ENCODE measurements around the gene STK4.
A peak's percentile ranks its signal among the peaks of the same experiment; 100 is the strongest.

The STK4 gene

GRCh38 chr20:45091366-45091765 is 125.1 kb downstream of the STK4 start:
- no peak for DNase-seq

DNA sequence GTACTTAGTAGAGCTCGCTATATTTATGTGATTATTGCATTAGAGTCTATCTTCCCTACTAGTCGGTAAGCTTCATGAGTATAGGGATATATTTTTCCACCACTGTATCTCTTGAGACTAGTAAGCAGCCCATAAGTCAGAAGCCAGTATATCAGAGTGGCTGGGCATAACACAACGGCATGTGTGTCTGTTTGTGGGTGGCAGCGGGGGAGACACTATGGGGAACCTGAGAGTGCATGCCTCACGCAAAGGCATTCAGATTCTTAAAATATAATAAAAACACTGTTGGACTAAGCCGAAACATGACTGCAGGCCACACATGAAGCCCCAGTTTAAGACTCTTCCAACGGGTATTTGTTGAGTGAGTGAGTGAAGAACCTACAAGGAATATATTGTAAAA is 126.6 kb downstream of the STK4 start:
- no peak for DNase-seq

DNA sequence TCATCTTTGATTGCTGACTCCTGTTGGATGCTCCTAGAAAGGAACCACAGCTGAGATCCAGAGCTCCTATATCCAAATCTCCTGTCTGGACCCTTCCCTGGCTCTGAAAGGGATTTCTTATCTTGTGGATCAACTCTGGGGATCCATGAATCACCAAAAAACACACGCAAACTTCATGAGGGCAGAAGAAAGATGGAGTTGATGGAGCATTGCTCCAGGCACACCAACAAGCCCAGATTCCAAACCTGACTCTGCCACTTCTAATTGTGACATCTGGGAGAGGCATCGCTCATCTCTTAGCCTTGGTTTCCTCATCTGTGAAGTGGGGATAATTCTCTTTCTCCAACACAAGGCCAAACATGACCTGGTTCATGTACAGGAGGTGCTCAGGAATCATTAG is 127.9 kb downstream of the STK4 start:
- DNase-seq = no peak

- no peak for DNase-seq
Measured at GRCh38 chr20:45094864-45095574, 128.7 kb downstream of the STK4 start.

GRCh38 chr20:45095805-45096238 is 129.5 kb downstream of the STK4 start:
- peak; percentile 78 for DNase-seq

GRCh38 chr20:45096781-45097180 is 130.5 kb downstream of the STK4 start:
- DNase-seq = no peak

DNA sequence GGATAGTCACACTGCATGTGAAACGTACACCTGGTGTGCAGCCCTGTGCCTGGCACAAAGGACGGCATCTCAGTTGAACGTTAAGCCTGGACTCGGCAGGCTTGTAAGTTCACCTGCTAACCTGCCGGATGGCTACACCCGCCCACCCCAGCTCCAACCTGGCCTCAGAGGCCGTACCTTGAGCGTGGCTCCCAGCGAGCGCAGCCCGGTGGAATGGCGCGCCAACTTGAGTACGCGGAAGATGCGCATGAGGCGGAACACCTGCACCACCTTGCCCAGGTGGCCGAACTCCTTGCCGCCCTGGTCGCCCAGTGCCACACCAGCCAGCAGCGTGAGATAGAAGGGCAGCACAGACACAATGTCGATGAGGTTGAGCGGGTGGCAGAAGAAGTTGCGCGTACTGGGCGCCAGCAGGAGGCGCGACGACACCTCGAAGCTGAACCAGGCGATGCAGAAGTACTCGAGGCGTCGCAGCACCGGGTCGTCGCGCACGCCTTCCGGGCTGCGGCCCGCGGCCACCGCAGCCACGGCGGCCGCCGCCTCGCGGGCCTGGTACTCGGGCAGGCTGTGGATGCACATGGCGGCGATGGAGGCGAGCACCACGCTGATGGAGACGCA is 131.3 kb downstream of the STK4 start:
- no peak for DNase-seq

GRCh38 chr20:45098103-45098773 is 131.9 kb downstream of the STK4 start:
- DNase-seq = no peak

DNA sequence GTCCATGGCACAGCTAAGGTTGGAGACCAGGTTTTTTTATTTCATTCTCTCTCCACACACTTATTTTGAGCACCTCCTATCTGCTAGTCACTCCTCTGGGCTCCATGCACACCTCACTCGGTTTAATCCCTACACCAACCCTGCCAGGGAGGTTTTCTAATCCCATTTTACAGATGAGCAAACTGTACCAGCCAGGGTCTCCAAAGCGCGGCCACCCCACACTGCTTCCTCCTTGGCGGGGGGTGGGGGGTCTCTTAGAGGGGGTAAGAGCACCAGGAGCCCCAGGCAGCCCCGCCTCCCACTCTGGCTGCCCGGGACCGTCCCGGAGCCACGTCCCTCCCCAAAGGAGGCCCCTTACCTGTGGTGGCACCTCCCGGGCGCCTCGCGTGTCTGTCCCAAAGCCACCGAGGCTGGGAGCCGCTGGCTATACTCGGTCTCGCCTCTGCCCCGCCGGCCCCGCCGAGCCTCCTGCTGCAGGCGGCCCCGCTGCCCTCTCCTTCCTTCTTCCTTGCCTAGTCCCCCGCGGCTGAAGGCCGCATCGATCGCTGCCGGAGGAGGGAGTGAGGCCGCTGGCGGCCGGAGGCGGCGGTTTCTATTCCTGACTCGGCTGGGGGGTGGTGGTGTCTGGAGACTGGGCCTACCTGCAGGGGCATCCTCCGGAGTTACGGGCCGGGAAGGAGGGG is 134.4 kb downstream of the STK4 start, which contains the start of gene KCNS1:
Gene KCNS1 (minus strand): TSS at position 565 of the 683 bp plus-strand sequence. CDS start 1,891 bp downstream, outside the sequence.
- no peak for DNase-seq

- no peak for DNase-seq
Measured at GRCh38 chr20:45101333-45101850, 135.1 kb downstream of the STK4 start.

- DNase-seq = no peak
Measured at GRCh38 chr20:45103072-45103471, 136.8 kb downstream of the STK4 start.

DNA sequence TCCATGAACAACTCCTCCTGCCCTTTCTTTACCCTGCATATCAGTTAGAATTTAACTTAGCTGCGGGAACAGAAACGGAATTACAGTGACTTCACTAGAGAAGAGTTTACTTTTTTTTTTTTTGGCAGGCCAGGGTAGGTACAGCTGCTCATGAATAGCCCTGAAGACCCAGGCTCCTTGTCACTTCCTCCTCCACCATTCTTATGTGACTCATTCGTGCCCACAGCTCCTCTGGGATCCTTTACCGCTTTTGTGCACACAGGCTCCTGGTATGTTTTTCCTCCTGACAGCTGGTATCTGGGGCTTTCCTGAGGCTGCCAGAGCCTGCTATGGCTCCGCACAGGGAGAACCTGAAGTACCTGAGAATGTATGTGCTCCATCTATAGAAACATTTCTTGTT is 138.5 kb downstream of the STK4 start:
- DNase-seq = no peak

GRCh38 chr20:45105317-45105716 is 139.0 kb downstream of the STK4 start:
- DNase-seq = peak; percentile 15

- peak; percentile 11 for DNase-seq
Measured at GRCh38 chr20:45109634-45110033, 143.3 kb downstream of the STK4 start.

- no peak for DNase-seq
Measured at GRCh38 chr20:45110301-45110700, 144.0 kb downstream of the STK4 start.

DNA sequence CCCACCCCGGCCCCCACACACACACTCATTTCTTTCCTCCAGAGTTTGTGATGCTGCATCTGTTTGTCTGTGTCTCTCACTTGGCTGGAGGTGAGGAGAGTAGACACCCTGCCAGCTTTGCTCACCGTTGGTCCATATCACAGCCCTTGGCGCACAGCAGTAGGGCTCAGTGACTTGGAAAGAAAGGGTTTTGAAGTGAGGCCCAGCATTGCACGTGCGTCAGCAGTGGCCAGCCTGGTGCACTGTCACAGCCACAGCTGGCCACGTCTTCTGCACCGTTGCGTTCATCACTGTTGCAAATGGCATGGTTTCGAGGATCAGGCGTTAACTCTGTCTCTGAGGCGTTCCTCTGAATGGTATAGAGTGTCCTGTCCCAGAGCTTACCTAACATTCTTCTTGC is 145.0 kb downstream of the STK4 start:
- DNase-seq = no peak

DNA sequence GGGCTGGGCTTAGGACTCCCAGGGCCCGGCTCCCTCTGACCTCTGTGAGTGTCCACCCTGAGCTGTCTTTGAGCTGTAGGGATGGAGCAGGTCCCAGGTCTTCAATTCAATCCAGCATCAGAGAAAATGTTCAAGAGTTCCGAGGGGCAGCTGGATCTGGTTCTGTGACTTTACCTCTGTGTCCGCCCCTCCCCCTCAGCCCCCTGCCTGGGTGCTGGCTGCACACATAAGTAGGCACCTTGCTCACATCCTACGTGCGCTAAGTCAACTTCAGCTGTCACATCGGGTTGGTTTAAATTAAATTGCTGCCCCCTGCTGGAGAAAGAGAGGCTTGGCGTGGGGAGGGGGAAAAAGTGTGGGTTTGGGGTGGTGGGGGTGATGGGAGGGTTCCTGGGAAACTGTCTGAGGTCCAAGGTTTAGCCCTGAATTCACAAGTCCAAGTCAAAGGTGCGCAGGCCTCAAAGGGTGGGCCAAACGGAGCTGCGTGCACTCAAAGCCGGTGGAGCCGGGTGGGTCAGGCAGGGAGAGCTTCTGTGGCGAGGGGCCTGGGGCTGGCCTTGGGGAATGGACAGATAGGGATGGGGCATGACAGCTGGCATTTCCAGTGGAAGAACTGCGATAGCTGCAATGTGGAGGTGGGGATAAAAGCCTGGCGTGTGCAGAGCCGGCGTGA is 145.6 kb downstream of the STK4 start:
- peak; percentile 20 for DNase-seq

DNA sequence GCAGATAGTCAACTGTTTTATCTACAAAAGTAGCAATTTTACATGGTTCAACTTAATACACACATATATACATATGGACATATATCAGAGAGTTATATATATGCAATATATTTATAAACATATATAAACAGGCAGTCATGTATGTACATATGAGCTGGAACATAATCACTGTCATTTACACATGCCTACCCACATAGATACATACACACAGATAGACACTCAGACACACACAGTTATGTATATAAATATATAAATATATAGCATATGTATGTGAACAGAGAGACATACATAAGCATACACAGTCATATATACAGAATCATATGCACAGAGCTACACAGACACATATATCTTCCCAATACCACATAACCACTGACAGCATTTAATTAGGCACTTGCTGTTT is 146.4 kb downstream of the STK4 start:
- DNase-seq = no peak

DNA sequence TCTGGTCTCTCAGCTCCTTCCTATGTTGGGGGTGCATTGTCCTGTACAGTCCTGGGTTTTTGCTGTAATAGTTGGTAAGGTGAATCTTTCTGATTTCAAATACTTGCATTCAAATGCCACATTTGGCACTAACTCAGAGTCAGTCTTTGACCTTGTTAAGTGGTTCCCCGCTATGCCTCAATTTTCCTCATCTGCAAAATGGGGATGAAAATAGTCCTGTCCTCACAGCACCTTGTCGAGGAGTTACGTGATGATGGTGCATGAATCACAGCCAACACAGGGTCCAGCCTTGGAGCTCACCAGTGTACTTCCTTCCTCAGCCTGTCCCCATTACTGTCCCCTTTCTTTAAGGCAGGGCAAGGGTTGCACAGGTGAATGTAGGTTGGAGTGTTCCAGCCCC is 147.6 kb downstream of the STK4 start:
- no peak for DNase-seq

DNA sequence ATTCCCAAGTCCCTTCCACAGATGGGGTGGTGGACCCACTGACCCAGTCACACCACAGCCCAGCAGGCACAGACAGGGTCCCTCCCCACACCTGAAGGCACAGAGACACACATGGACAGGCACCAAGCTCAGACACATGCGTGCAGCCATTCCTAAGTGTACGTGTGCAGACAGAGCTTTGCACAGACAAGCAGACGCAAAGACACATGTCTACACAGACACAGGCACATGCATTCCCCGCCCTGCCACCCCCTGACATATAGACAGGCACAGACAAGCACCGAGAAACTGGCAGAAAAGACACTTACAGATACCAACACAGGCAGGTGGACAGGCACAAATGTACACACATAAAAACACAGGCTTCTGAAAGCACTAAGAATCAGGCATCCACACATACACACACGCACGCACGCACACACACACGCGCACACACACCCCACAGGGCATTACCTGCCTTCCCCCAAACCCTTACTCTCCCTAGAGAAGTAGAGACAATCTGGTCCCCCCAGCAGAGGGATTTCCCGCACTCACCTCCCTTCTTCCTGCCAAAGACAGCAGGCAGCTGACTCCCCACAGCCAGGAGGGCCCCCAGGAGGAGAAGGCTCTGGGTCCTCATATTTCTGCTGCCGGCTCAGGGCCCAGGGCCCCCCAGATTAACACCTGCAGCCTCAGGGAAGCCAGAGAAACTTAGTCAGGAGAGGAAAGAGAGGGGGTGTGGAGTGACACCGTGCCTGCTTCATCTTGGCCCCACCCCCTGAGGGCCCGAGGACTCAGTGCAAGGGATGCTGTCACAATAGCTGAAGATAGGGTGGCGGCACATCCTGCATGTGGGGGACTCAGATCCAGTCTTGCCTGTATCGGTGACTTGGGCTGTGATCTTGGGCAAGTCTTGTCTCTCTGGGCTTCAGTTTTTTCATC is 148.4 kb downstream of the STK4 start, which contains the start of gene WFDC5:
Gene WFDC5 (minus strand): TSS at position 710 of the 921 bp plus-strand sequence. CDS start 91 bp downstream, at position 619.
- no peak for DNase-seq

DNA sequence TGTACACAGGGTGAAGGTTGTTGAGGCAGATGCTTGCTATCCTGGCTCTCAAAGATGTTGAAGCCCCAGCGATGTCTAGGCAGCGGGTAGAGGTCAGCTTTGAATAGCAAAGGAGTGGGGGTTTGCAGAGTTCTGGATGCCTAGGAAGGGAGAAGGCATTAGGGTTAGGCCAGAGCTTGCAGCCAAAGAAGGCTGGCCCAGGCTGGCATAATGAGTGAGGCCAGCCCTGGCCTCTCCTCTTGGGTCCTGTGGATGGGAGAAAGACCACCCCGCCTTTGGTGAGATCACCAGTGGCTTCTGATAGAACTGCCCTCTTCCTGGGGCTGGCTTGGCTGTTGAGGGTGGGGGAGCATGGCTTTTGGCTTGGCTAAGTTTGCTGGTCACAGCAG is 149.1 kb downstream of the STK4 start:
- DNase-seq = no peak

Data from OCI-M1 (cell line).